Mammary microvascular endothelial cell (primary cell): ENCODE results near the gene EEF2KMT. TPM values are rescaled to one million over a fixed set of nuclear protein-coding genes. Genes with fewer than 3 reads are reported as not detected.

Source experiments
- total RNA-seq: library from RNA; depleted of rRNA; stranded (reverse); fragments of >200 nt; gene quantifications from 2 replicates; pipeline ENCODE4 v1.2.3, GENCODE V29; 2015

Gene EEF2KMT
- total RNA-seq, result 16.0 and 21.0 TPM in 2 replicates

GRCh38 chr16:5097470-5098220 is at the start of gene EEF2KMT:
TSS of gene EEF2KMT (minus strand) at chr16:5097795. CDS start at chr16:5097739, 56 bp downstream.

GRCh38 chr16:5071681-5072333 is 25.8 kb downstream of the EEF2KMT start, which contains the start of gene ALG1:
TSS of gene ALG1 (plus strand) at chr16:5071843. CDS start at chr16:5071850, 7 bp downstream.

GRCh38 chr16:5065813-5066212 is 31.8 kb downstream of the EEF2KMT start, which contains the start of gene C16orf89:
TSS of gene C16orf89 (minus strand) at chr16:5065956. CDS start at chr16:5065908, 48 bp downstream.

Other genes with a start within 250 kb of the EEF2KMT start
- gene PPL, start 160.6 kb downstream of the EEF2KMT start, total RNA-seq, result 0.47 and 0.64 TPM in 2 replicates
- not detected in 2 replicates for gene SEC14L5, start 139.5 kb downstream of the EEF2KMT start, total RNA-seq
- 56.2 and 82.2 TPM in 2 replicates for gene NAGPA, start 63.9 kb downstream of the EEF2KMT start, total RNA-seq
- 1.2 and 2.1 TPM in 2 replicates for gene C16orf89, start 31.8 kb downstream of the EEF2KMT start, total RNA-seq
- 44.7 and 50.3 TPM in 2 replicates for gene ALG1, start 26.0 kb downstream of the EEF2KMT start, total RNA-seq